ENCODE results near the gene S100P. TPM values are rescaled to one million over a fixed set of nuclear protein-coding genes. Genes with fewer than 3 reads are reported as not detected.
A peak's percentile ranks its signal among the peaks of the same experiment; 100 is the strongest.

S100P gene
- total RNA-seq, 3 donors from 2014 or later (not counting 1 experiment from before 2014, with no cell fraction given): 2.4 to 4.3 (median 2.7) TPM

GRCh38 chr4:6673660-6674499 lies 19.8 kb upstream of the S100P start:
- Histone ChIP-seq H3K4me3 (ENCODE audit: low read length) (peak overlapping the region; percentile 46), H3K4me1 (ENCODE audit: control insufficient read depth, insufficient read depth, low read length) (peaks cover 36% of the 10 kb centered on the region), H3K27ac (ENCODE audit: low read length) (peak overlapping the region; percentile 74), H3K36me3 (ENCODE audit: control insufficient read depth, insufficient read depth, low read length) (peaks cover 20% of the 10 kb centered on the region), H3K9me3 (ENCODE audit: control insufficient read depth, insufficient read depth, low read length) (no peaks in the 10 kb centered on the region), H3K27me3 (ENCODE audit: control insufficient read depth, insufficient read depth, low read length) (no peaks in the 10 kb centered on the region)
- peak; percentile 89 to 99 for DNase-seq
- under 1% methylated on average over 89 of the region's 89 CpGs for WGBS (ENCODE audit: insufficient coverage)
- Mint-ChIP-seq H3K36me3 (no peaks in the 10 kb centered on the region), H3K4me1 (peaks cover 38 to 49% of the 10 kb centered on the region in 2 donors), H3K27ac (peak overlapping the region; percentile 96 to 97), H3K4me3 (peak overlapping the region; percentile 95), H3K27me3 (ENCODE audit: low read depth in 2 of 2) (no peaks in the 10 kb centered on the region), H3K9me3 (no peaks in the 10 kb centered on the region)
- intact Hi-C loops (cut with micrococcal nuclease): loop anchor here (1.0 to 5.0 kb wide), 8 partner anchors 15 to 313 kb away; partner anchors contain the start of genes BLOC1S4 and MRFAP1L1
- peak; percentile 83 to 92 (median 89) for ATAC-seq
- no peak for TF ChIP-seq CTCF (IDR thresholded peaks at IDR 0.05)

GRCh38 chr4:6674500-6675149 lies 19.1 kb upstream of the S100P start:
- ATAC-seq (peak; percentile 40 to 59 (median 51)), DNase-seq (peak; percentile 49 to 89)
- no peaks in the 10 kb centered on the region for H3K9me3 ChIP-seq (ENCODE audit: control insufficient read depth, insufficient read depth, low read length)
- H3K4me3 ChIP-seq (ENCODE audit: low read length): peak overlapping the region; percentile 46
- Mint-ChIP-seq H3K36me3 (no peaks in the 10 kb centered on the region), H3K9me3 (no peaks in the 10 kb centered on the region), H3K27ac (peak overlapping the region; percentile 96 to 97), H3K27me3 (ENCODE audit: low read depth in 2 of 2) (no peaks in the 10 kb centered on the region), H3K4me3 (peak overlapping the region; percentile 95), H3K4me1 (peaks cover 38 to 49% of the 10 kb centered on the region in 2 donors)
- H3K4me1 ChIP-seq (ENCODE audit: control insufficient read depth, insufficient read depth, low read length): peaks cover 36% of the 10 kb centered on the region
- intact Hi-C loops (cut with micrococcal nuclease): loop anchor here (1.0 to 5.0 kb wide), 6 partner anchors 15 to 313 kb away; partner anchors contain the start of genes BLOC1S4 and MRFAP1L1
- peak; percentile 79 for TF ChIP-seq CTCF (IDR thresholded peaks at IDR 0.05)
- 5% methylated on average over 40 of the region's 40 CpGs for WGBS (ENCODE audit: insufficient coverage)
- peaks cover 20% of the 10 kb centered on the region for H3K36me3 ChIP-seq (ENCODE audit: control insufficient read depth, insufficient read depth, low read length)
- H3K27me3 ChIP-seq (ENCODE audit: control insufficient read depth, insufficient read depth, low read length): no peaks in the 10 kb centered on the region
- peak overlapping the region; percentile 38 for H3K27ac ChIP-seq (ENCODE audit: low read length)

- no peaks in the 10 kb centered on the region for H3K9me3 ChIP-seq (ENCODE audit: control insufficient read depth, insufficient read depth, low read length)
- H3K27ac Mint-ChIP-seq: peak overlapping the region; percentile 96 to 97
- intact Hi-C loops (cut with micrococcal nuclease): no loop called here
- peaks cover 36% of the 10 kb centered on the region for H3K4me1 ChIP-seq (ENCODE audit: control insufficient read depth, insufficient read depth, low read length)
- H3K27me3 ChIP-seq (ENCODE audit: control insufficient read depth, insufficient read depth, low read length): no peaks in the 10 kb centered on the region
- H3K36me3 ChIP-seq (ENCODE audit: control insufficient read depth, insufficient read depth, low read length): peaks cover 24% of the 10 kb centered on the region
- H3K36me3 Mint-ChIP-seq: no peaks in the 10 kb centered on the region
- H3K4me1 Mint-ChIP-seq: peaks cover 49 to 56% of the 10 kb centered on the region in 2 donors
- no peak for TF ChIP-seq CTCF (IDR thresholded peaks at IDR 0.05)
- H3K27ac ChIP-seq (ENCODE audit: low read length): no peak overlapping the region
- ATAC-seq: no peak
- H3K27me3 Mint-ChIP-seq (ENCODE audit: low read depth in 2 of 2): no peaks in the 10 kb centered on the region
- no peak for DNase-seq
- 79% methylated on average over 18 of the region's 21 CpGs for WGBS (ENCODE audit: insufficient coverage)
- H3K4me3 ChIP-seq (ENCODE audit: low read length): no peak overlapping the region
- H3K9me3 Mint-ChIP-seq: no peaks in the 10 kb centered on the region
- H3K4me3 Mint-ChIP-seq: peak overlapping the region; percentile 95
Measured at GRCh38 chr4:6676722-6677558, 16.7 kb upstream of the S100P start.
